Ecto neural progenitor cell (in vitro differentiated cells): ENCODE results near the gene EXD3.
"Not testable (repeated sequence)": the region's sequence is repeated elsewhere in the genome, so short reads cannot be mapped to it uniquely, and the experiment has no call there.

ENCODE experiments used
- DNase-seq: peaks from one replicate; pipeline ENCODE4 v3.0.0-alpha.2; 2018; ENCODE audit warnings: low spot score

Gene EXD3

GRCh38 chr9:137379761-137380161, 43.2 kb downstream of the EXD3 start:
- DNase-seq: no peak

GRCh38 chr9:137378688-137379410, 44.1 kb downstream of the EXD3 start:
- not testable (repeated sequence) for DNase-seq

- no peak for DNase-seq
These were observed 46.6 kb downstream of the EXD3 start for GRCh38 chr9:137376386-137376785.

GRCh38 chr9:137375321-137376058, 47.5 kb downstream of the EXD3 start:
- no peak for DNase-seq

- DNase-seq: no peak
These were observed 48.7 kb downstream of the EXD3 start for GRCh38 chr9:137374131-137374845.

- DNase-seq: no peak
These were observed 49.4 kb downstream of the EXD3 start for GRCh38 chr9:137373611-137373980.

GRCh38 chr9:137372693-137373610, 50.0 kb downstream of the EXD3 start:
- no peak for DNase-seq

GRCh38 chr9:137371946-137372651, 50.9 kb downstream of the EXD3 start:
- no peak for DNase-seq

GRCh38 chr9:137371521-137371941, 51.4 kb downstream of the EXD3 start:
- no peak for DNase-seq

- peak; percentile 93 for DNase-seq
These were observed 52.0 kb downstream of the EXD3 start for GRCh38 chr9:137370865-137371520.

GRCh38 chr9:137369911-137370764, 52.8 kb downstream of the EXD3 start:
- peak; percentile 50 for DNase-seq

GRCh38 chr9:137369061-137369787, 53.7 kb downstream of the EXD3 start:
- DNase-seq: peak; percentile 42

GRCh38 chr9:137368431-137369035, 54.4 kb downstream of the EXD3 start:
- no peak for DNase-seq

GRCh38 chr9:137367506-137368430, 55.2 kb downstream of the EXD3 start:
- DNase-seq: peak; percentile 45

GRCh38 chr9:137366891-137367381, 56.0 kb downstream of the EXD3 start:
- DNase-seq: no peak

GRCh38 chr9:137366445-137366810, 56.5 kb downstream of the EXD3 start:
- DNase-seq: no peak
